ENCODE measurements around the gene FBXO47. TPM values are rescaled to one million over a fixed set of nuclear protein-coding genes. Genes with fewer than 3 reads are reported as not detected.
A peak's percentile ranks its signal among the peaks of the same experiment; 100 is the strongest.

Gene FBXO47
- total and polyA plus RNA-seq, 9 of the 15 experiments (the other 6 are each of a cell fraction or from before 2014, with no cell fraction given), result not detected

DNA sequence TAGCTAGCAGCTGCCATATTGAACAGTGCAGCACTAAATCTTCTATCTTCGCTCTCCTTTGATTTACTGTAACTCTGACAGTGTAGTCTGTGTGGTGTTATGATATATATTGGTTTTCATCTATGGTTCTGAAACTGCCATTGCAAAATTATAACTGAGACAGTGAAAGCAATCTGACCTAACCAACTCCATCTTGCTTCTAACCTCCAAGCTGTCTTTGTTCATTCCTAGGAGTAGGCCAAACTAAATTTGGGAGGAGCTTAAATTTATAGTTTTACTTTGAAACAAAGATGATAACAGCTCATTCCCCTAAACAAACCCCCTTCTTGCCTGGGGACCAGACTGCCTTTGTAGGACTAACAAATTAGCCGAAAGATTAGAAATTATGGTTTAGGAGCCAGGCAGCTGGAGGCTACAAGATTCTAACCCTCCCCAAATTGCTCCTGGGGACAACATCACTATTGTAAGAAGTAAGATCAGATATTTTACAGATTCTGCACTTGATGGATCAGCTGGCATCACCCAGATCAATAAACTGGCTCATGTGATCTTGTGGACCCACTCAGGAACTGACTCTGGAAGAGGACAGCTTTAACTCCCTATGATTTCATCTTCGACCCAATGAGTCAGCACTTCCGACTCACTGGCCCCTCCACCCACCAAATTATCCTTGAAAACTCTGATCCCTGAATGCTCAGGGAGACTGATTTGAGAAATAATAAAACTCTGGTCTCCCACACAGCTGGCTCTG lies 47.0 kb upstream of the FBXO47 start (continued):
- TF ChIP-seq, protein P1, sequence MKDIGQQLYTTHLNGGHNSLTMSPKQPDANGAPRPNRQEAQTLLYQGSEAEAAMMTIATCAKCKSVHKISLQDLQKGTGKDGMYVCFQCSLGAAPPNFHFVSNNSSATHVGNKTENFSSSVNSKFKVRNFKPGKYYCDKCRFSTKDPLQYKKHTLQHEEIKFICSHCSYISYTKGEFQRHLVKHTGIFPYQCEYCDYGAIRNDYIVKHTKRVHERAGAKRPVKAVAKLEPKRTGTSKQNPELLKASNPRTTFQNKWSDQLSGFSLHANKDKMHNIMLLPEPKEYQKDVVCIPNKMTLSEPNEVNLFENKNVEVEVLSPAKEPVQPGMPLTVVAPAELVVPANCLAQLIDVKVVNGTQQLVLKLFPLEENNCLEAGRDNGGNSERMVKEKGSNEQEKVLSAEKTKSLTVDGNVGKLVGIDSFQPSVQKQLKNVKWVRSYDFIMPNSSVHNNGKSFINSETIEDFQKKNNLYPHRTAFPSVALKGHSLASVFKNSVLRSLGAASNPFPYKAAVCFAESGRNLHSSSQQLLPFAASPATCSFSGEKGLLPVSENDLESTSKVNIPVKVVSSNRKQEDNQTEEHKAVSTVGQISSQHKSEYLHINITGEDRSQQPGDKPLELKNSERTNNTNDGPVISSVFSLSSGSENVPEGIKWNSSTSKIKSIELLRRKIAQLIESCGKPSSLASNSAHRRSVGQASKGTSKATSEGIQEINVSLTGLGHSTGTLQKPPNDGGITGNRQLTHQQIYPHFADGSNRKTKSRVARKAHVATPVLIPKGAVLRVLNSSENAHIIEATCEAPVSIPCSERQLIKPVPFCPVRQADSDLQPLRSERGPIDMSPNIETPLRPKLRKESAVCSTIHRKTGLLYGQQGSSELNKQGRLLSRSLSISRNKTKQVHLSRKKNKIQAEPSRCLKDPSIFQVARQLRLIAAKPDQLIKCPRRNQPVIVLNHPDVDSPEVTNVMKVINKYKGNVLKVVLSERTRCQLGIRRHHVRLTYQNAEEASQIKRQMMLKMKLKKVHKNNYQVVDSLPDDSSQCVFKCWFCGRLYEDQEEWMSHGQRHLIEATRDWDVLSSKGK (CRISPR knock-in tag; IDR thresholded peaks at IDR 0.05), result no peak
- TF ChIP-seq NFXL1 (CRISPR knock-in tag; IDR thresholded peaks at IDR 0.05) (peak; percentile 98), ZNF76 (CRISPR knock-in tag; IDR thresholded peaks at IDR 0.05; ENCODE audit: borderline replicate concordance) (peak; percentile 98), NFIX (CRISPR knock-in tag; IDR thresholded peaks at IDR 0.05; ENCODE audit: low read depth) (peak; percentile 72), BRCA1 (IDR thresholded peaks at IDR 0.05) (no peak), BRCA1 (CRISPR knock-in tag; IDR thresholded peaks at IDR 0.05) (no peak), FOXM1 (IDR thresholded peaks at IDR 0.05; ENCODE audit: low read depth) (no peak), FOXM1 (CRISPR knock-in tag; IDR thresholded peaks at IDR 0.05; ENCODE audit: low read depth) (no peak), KLF6 (CRISPR knock-in tag; IDR thresholded peaks at IDR 0.05; ENCODE audit: borderline replicate concordance) (peak; percentile 99), SREBF2 (CRISPR knock-in tag; IDR thresholded peaks at IDR 0.05) (no peak), RFX1 (IDR thresholded peaks at IDR 0.05) (no peak), TEAD4 (IDR thresholded peaks at IDR 0.05; ENCODE audit: low read length) (no peak), TEAD4 (CRISPR knock-in tag; IDR thresholded peaks at IDR 0.05; ENCODE audit: borderline replicate concordance) (no peak)
- TF ChIP-seq, protein P2, sequence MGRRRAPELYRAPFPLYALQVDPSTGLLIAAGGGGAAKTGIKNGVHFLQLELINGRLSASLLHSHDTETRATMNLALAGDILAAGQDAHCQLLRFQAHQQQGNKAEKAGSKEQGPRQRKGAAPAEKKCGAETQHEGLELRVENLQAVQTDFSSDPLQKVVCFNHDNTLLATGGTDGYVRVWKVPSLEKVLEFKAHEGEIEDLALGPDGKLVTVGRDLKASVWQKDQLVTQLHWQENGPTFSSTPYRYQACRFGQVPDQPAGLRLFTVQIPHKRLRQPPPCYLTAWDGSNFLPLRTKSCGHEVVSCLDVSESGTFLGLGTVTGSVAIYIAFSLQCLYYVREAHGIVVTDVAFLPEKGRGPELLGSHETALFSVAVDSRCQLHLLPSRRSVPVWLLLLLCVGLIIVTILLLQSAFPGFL (CRISPR knock-in tag; IDR thresholded peaks at IDR 0.05), result no peak
- TF ChIP-seq, protein P3, sequence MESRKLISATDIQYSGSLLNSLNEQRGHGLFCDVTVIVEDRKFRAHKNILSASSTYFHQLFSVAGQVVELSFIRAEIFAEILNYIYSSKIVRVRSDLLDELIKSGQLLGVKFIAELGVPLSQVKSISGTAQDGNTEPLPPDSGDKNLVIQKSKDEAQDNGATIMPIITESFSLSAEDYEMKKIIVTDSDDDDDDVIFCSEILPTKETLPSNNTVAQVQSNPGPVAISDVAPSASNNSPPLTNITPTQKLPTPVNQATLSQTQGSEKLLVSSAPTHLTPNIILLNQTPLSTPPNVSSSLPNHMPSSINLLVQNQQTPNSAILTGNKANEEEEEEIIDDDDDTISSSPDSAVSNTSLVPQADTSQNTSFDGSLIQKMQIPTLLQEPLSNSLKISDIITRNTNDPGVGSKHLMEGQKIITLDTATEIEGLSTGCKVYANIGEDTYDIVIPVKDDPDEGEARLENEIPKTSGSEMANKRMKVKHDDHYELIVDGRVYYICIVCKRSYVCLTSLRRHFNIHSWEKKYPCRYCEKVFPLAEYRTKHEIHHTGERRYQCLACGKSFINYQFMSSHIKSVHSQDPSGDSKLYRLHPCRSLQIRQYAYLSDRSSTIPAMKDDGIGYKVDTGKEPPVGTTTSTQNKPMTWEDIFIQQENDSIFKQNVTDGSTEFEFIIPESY (CRISPR knock-in tag; IDR thresholded peaks at IDR 0.05), result no peak
- TF ChIP-seq, protein P4, sequence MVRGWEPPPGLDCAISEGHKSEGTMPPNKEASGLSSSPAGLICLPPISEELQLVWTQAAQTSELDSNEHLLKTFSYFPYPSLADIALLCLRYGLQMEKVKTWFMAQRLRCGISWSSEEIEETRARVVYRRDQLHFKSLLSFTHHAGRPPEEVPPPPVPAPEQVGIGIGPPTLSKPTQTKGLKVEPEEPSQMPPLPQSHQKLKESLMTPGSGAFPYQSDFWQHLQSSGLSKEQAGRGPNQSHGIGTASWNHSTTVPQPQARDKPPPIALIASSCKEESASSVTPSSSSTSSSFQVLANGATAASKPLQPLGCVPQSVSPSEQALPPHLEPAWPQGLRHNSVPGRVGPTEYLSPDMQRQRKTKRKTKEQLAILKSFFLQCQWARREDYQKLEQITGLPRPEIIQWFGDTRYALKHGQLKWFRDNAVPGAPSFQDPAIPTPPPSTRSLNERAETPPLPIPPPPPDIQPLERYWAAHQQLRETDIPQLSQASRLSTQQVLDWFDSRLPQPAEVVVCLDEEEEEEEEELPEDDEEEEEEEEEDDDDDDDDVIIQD (CRISPR knock-in tag; IDR thresholded peaks at IDR 0.05), result peak; percentile 95

All from K562 (cell line).